NCI-H526 (cell line): ENCODE data around the gene OGFOD2.
"Not testable (repeated sequence)": the region's sequence is repeated elsewhere in the genome, so short reads cannot be mapped to it uniquely, and the experiment has no call there.

Experiments used
- DNase-seq, 2 experiments: peaks; one replicate each; lab custom pipeline; 2025; lab: John Stamatoyannopoulos, UW

OGFOD2 gene

DNA sequence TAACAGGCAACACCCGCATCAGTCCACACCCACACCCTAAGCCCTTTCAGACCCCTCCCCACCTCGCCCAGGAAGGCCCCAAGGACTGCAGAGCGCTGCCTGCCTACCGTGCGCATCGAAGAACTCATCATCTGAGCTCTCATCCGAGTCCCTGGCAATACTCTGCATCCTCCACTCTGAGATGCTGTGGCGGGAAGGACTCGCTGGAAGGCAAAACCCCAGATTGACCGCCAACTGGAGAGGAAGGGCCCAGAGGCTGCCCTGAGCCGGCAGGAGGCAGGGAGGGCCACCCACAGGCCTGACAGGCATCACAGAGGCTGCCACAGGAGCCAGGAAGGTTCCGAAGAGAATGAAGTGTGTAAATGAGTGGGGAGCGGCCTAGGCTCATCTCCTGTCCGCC, 29.2 kb downstream of the OGFOD2 start:
- DNase-seq, result no peak

DNA sequence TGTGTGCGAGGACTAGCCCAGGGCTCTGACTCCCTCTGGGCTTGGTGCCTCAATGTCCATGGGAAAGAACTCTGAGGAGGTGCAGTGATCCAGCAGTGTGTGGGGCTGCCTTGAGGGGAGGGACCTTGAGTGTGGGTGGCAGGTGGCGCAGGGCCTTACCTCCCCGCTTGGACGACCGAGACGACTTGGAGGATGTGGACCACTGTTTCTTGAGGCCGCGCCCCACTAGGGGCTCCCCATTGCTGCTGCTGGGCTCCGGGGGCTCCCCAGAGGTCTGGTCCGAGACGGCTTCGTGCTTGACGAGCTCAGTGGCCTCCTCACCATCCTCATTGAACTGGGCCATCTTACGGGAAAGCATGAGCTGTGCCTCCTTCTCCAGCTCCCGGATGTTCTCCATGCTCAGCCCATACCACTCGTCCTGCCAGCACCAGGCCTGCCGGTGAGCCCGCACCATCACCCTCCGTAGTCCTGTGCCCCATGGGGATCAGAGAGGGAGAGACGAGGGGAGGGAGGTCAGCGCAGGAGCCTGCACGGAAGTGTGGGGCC, 30.1 kb downstream of the OGFOD2 start:
- DNase-seq, result no peak

DNA sequence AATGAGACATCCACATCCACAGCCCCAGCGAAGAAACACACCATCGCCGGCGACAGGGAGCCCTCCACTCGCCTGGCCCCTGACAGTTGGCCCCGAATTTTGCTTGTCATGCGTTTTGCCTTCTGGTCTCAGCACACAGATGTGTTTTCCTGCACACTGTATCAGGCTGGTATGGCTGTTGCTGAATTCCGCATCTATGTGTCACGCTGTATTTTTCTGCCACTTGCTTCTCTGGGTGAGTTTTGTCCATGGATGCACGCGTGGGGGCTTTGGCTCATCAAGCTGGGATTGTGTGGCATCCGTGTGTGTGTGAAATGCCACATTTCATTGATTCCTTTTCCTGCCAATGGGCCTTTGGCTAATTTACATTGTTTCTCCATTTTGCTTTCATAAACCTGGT, 31.9 kb downstream of the OGFOD2 start:
- DNase-seq, result no peak

DNA sequence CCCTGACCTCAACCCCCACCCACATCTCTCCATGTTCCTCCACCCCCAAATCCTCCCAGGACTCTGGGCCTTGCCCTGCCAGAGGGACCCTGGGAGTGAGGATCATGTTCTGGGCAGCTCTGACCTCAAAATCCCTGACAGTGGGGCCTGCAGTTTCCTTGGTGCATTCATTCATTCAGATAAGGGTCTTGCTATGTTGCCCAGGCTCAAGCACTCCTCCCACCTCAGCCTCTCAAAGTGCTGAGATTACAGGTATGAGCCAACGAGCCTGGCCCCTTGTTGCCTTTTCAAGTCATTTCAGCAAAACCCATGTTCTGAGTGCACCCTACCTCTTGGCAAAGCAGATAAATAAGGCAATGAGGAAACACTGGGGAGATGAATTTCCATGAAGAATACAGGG, 35.1 kb downstream of the OGFOD2 start:
- DNase-seq, result no peak

DNA sequence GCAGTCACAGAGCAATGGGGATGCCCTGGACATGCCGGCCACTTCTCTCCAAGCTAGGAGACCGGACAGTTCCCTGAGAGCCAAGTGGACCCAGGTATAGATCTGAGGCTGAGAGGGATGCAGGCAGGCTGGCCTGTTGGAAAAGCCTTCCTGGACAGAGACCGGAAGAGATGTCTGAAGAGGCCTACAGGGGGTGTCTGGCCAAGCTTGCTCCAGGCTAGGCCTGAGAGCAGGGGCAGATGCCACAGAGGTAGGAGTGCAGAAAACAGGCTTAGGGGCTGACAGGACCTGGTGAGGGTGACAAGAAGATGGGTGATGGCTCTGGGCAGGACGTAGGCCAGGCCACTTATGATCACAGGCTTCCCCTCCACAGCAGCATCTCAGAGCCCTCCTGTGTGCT, 35.6 kb downstream of the OGFOD2 start:
- no peak for DNase-seq

DNA sequence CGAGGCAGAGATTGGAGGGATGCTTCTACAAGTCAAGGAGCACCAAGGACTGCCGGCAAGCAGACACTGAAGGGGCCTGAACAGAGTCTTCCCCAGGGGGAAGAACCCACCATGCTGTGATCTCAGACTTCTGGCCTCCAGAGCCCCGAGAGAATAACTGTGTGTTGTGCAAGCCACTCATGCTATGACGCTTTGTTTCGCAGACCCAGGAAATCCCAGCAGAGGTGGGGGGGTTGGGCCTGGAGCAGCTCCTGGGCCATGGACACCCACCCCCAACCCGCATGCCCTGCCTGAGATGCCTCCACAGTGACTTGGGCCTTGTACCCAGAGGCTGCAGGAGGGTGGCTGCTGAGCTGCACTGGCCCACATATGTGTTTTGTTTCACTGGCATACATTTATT, 36.7 kb downstream of the OGFOD2 start:
- no peak for DNase-seq

DNA sequence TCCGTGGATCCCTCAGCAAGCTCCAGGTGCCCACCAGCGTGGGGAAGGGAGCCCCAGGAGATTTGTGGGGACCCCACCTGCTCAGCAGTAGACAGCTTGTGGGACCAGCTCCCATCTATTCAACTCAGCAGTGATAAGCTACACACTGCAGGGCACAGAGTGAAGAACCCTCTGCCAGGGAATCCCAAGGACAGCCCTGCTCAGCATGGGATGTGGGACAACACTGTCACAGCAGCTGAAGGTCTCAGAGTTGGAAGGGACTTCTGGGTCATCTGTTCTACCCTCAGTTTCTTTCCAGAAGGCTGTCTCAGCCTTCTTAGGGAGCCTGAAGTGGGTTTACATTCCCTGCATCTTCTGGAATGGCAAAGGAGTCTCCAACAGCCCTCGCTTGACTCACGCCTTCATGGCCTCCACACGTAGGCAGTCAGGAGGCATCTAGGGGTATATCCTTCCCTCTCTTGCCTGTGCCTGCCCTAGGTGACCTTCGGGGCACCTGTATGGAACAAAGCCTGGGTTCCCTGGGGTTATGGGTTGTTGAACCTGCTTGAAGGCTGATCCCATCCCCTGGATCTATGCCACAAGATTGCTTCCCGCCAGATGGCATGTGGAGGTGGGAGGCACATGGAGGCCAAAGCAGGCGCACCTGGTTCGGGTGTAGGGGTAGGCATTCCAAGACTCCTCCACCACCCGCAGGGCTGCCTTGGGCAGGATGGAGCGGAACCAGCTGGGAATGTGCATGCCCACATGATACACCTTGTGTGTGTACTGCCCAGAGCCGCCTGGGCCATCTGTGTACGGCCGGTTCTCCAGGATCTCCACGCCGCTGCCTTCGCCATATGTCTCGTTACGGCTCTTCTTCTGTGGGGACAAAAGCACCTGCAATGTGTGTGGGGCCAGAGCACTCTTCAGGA, 38.4 kb downstream of the OGFOD2 start:
- DNase-seq, result no peak

DNA sequence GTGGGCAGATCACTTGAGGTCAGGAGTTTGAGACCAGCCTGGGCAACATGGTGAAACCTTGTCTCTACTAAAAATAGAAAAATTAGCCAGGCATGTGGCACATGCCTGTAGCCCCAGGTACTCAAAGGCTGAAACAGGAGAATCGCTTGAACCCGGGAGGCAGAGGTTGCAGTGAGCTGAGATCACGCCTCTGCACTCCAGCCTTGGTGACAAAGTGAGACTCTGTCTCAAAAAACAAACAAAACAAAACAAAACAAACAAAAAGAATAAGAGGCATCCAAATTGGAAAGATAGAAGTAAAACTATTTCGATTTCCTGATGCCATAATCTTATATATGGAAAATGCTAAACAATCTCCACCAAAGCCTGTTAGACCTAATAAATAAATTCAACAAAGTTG, 39.4 kb downstream of the OGFOD2 start:
- DNase-seq, result not testable (repeated sequence)

DNA sequence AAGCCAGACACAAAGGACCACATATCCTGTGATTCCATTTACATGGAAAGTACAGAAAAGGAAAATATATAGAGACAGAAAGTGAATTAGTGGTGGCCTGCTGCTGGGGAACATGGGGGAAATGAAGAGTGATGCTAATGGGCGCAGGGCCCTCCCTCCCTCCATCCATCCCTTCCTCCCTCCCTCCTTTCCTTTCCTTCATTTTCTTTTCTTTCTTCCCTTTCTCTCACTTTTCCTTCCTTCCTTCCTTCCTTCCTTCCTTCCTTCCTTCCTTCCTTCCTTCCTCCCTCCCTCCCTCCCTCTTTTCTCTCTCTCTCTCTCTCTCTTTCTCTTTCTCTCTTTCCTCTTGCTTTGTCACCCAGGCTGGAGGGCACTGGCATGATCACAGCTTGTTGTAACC, 42.7 kb downstream of the OGFOD2 start:
- no peak for DNase-seq

DNA sequence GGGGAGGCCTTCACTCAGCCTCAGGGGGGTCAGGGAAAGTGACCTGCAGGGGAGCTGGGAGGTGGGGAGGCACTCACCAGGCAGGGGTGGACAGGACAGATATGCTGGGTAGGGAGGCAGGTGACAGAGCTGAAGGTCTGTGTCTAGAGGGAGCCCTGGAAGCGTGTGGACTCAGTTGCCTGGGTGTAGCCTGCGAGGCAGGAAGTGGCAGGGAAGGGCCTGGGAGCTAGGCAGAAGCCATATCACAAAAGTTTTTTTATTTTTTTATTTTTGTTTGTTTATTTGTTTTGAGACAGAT, 44.7 kb downstream of the OGFOD2 start:
- no peak for DNase-seq

DNA sequence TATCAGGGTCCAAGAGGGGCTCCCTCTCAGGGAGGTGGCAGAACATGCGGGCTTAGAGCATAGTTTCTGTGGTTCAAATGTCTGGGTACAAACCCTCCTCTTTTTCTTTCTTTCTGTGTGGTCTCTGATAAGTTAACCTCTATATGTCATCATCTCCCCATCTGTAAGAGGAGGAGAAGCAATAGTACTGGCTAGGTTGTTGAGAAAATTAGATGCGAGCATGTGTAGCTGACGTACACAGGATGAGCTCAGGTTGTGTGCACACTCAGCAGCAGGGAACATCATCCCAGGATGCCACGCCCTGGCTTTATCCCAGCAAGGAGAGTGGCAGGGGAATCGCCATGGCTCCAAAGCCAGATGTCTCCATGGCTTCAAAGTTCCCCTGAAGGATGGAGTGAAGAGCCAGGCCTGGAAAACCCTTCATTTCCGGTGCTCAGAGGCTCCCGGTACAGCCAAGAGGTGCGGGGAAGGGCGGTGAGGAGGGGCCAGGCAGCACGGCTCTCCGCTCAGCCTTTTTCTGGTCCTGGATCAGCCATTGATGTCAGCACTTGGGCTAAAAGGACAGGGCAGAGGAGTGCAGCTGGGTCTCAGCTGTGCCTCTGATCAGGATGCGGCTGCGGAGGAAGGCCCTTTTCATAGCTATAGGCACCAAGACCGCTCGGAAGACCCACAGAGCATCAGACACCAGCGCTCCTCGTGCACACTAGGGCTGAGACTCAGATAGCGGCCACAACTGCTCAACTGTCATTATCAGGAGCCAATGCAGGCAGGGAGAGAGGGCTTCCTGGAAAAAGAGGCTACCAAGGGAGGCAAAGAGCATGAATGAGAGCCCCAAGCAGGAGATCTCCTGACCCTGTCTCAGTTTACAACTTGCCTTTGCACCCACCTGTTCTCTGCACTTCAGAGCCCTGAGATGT, 46.9 kb downstream of the OGFOD2 start:
- no peak for DNase-seq

DNA sequence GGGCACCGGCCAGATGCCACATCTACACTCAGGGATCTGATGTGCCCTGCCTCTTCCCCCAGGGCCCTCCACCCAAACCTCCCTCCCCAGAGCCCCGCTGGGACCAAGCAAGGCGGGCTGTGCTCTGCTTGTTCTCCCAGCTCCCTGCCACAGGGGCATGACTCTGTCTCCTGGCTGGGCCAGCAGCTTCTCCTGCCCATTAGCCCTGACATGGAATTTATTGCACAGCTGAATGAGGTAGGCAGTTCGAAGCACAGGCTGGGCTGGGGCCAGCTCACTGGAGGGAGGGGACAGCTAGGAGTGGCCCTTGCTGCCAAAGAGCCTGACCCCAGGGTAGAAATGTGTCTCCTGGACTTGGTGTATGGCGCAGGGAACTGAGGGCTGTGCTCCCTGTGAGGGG, 47.8 kb downstream of the OGFOD2 start:
- no peak for DNase-seq

DNA sequence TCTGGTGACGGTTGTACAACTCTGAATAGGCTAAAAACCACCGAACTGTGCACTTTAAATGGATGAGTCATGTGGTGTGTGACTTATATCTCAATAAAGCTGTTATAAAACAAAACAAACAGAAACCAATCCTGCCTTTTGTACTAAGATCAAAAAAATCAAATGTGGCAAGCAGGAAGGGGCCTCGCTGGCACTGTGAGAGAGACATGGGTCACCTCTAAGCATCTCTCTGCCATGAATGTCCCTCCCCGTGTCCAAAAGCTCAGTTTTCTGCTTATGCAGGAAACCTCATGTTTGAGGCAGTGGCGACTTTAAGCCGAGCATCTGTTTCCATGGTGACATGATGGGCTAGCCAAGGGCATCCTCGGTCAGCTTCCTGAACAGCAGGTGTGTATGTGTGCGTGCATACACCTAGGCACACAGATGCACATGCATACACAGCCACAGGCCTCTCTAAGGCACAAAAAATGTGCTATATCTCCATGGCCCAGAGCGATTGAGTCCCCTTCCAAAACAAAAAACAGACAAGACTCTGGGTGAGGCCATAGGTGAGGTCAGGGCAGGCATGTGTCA, 49.9 kb downstream of the OGFOD2 start:
- no peak for DNase-seq

DNA sequence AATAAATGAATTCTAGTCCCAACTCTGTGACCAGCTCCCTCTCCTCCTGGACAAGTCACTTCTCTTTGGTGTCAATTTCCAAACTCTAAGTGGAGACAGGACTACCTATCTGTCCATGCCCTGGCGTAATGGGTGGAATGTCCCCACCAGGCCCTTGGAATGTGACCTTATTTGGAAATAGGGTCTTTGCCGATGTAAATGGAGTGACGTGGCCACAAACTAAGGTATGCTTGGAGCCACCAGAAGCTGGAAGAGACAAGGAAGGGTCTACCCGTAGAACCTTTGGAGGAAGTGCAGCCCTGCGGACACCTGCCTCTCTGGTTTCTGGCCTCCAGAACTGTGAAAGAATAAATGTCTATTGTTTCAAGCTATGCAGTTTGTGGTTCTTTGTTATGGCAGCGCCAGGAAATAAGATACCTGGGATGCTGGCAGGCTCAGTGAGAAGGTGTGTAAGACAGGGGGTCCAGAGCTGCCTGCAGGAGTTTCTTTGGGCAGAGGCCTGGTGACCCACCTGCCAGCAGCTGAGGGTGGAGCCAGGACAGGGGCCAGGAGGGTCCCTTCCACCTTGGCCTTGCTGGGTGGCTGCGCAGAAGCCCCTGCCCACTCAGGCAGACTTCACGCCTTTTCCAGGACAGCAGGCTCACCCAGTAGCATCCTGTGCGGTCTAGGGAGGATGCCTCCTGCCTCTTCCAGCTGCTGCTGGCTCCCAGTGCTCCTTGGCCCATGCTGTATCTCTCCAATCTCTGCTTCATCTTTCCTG, 51.2 kb downstream of the OGFOD2 start:
- peak in 1 of 2 experiments; percentile 23 for DNase-seq

DNA sequence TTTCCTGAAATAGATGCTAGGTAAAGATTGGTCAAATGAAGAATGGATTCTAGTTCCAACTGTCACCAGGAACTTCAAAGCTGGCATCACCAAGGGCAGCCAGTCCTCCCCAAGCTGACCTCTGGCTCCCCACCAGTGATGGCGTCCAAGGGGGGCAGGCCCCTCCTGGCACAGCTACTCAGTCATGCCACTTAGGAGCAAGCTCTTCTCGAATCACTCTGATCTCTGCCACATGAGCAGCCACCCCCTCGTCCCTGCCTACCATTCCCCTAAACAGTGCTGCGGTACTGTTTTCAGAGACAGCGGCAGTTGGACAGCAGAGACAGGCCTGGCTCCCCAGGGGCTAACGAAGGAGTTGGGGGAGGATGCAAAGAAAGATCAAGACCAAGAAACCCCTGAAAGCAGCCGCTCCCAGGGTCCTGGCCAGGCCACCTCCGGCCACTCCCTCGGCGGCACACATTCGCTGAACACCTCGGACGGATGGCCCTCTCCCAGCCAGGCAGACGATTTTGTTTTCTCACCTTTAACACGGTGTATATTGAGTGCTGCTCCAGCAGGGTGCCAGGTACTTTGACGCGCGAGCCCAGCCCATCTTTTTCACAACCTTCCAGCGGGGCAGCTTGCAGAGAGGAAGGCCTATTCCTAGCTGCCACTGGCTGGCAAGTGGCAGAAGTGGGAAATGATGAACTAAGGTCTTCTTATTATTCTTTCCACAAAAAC, 52.8 kb downstream of the OGFOD2 start:
- DNase-seq, result no peak

DNA sequence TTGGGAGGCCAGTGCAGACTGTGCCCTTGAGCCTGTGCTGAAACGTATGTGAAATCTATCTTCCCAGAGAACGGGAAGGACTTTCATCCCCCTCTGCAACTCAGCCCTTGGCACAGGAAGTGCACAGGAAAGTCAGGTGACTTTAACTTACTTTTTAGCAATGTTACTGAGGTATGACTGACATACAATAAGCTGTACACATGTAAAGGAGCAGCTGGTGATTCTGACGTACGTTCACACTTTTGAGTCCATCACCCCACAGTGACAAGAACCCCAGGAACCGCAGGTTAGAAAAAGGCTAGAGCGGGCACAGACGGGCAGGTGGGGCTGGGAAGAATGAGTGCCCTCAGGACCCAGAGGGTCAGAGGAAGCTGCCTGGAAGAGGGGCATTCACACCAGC, 53.4 kb downstream of the OGFOD2 start:
- no peak for DNase-seq

DNA sequence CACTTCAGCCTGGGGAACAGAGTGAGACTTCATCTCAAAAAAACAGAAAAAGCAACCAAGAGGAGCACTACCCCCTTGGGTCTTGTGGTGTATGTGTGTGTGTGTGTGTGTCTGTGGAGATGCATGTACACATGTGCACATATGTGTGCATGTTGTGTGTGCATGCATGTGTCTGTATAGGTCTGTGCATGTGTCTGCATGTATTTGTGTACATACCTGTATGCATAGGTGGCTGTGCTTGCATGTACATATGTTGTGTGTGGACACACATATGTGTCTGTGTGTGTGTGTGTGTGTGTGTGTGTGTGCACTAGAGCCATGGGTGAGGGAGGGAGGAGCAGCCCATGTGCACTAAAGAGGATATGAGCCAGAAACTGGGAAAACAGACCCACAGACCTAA, 54.5 kb downstream of the OGFOD2 start:
- no peak for DNase-seq
